ENCODE data around the gene LGI4.

Gene LGI4

DNA sequence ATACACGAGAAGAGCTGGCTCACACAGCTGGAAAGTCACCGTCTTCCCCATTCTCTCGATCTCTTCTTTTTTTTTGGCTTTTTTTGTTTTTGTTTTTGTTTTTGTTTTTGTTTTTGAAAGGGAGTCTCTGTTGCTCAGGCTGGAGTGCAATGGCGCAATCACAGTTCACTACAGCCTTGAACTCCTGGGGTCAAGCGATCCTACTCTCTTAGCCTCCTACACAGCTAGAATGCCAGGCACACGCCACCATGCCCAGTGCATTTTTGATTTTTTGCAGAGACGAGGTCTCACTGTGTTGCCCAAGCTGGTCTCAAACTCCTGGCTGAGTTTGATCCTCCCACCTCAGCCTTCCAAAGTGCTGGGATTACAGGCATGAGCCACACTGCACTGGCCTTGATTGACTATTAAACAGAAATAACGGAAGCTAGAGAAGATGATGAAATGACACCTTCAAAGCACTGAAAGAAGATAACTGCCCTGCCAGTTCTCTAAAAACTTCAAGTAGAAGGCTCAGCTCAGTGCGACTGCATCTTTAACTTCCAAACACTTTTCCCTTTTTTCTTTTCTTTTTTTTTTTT is 15.2 kb downstream of the LGI4 start:
- H3K4me2 ChIP-seq (ENCODE audit: low read depth, low read length, poor library complexity, severe bottlenecking): no peak overlapping the region

GRCh38 chr19:35119091-35119490 is 15.8 kb downstream of the LGI4 start:
- no peak overlapping the region for H3K9ac ChIP-seq (ENCODE audit: low read depth, low read length, poor library complexity, severe bottlenecking)
- H3K4me2 ChIP-seq (ENCODE audit: low read depth, low read length, poor library complexity, severe bottlenecking): no peak overlapping the region
- TF ChIP-seq CTCF (conservative IDR thresholded peaks at IDR 0.05; ENCODE audit: low read length): no peak
- no peak for TF ChIP-seq EZH2phosphoT487 (IDR thresholded peaks at IDR 0.05; ENCODE audit: borderline replicate concordance)
- no peaks in the 10 kb centered on the region for H3K27me3 ChIP-seq (ENCODE audit: insufficient read depth, low read length, poor library complexity, severe bottlenecking)
- H3K9me3 ChIP-seq (ENCODE audit: insufficient read depth, low read depth, low read length): no peaks in the 10 kb centered on the region
- H3K4me3 ChIP-seq (ENCODE audit: low read length, poor library complexity, severe bottlenecking): no peak overlapping the region
- H3K4me1 ChIP-seq (ENCODE audit: insufficient read depth, low read length, poor library complexity, severe bottlenecking): peaks cover 3% of the 10 kb centered on the region
- no peaks in the 10 kb centered on the region for H3K36me3 ChIP-seq (ENCODE audit: insufficient read depth, low read length)
- H2AFZ ChIP-seq (ENCODE audit: low read length): no peak overlapping the region
- H3F3A ChIP-seq (ENCODE audit: low read depth): no peaks in the 10 kb centered on the region
- no peaks in the 10 kb centered on the region for H3K9me2 ChIP-seq (replicated peaks; ENCODE audit: low read depth, low read length)
- no peaks in the 10 kb centered on the region for H4K20me1 ChIP-seq (ENCODE audit: insufficient read depth, low read length, poor library complexity, severe bottlenecking)
- no peaks in the 10 kb centered on the region for H3K79me2 ChIP-seq (ENCODE audit: insufficient read depth, low read length)

More for the DNA sequence above, 15.2 kb downstream of the LGI4 start:
- Histone ChIP-seq H4K20me1 (ENCODE audit: insufficient read depth, low read length, poor library complexity, severe bottlenecking) (no peaks in the 10 kb centered on the region), H3K4me3 (ENCODE audit: low read length, poor library complexity, severe bottlenecking) (no peak overlapping the region), H3K9me2 (replicated peaks; ENCODE audit: low read depth, low read length) (no peaks in the 10 kb centered on the region), H3K9me3 (ENCODE audit: insufficient read depth, low read depth, low read length) (no peaks in the 10 kb centered on the region), H3K79me2 (ENCODE audit: insufficient read depth, low read length) (no peaks in the 10 kb centered on the region), H3K9ac (ENCODE audit: low read depth, low read length, poor library complexity, severe bottlenecking) (no peak overlapping the region), H2AFZ (ENCODE audit: low read length) (no peak overlapping the region), H3F3A (ENCODE audit: low read depth) (no peaks in the 10 kb centered on the region), H3K4me1 (ENCODE audit: insufficient read depth, low read length, poor library complexity, severe bottlenecking) (no peaks in the 10 kb centered on the region), H3K27me3 (ENCODE audit: insufficient read depth, low read length, poor library complexity, severe bottlenecking) (no peaks in the 10 kb centered on the region), H3K36me3 (ENCODE audit: insufficient read depth, low read length) (no peaks in the 10 kb centered on the region)
- TF ChIP-seq CTCF (conservative IDR thresholded peaks at IDR 0.05; ENCODE audit: low read length) (no peak), EZH2phosphoT487 (IDR thresholded peaks at IDR 0.05; ENCODE audit: borderline replicate concordance) (no peak)

DNA sequence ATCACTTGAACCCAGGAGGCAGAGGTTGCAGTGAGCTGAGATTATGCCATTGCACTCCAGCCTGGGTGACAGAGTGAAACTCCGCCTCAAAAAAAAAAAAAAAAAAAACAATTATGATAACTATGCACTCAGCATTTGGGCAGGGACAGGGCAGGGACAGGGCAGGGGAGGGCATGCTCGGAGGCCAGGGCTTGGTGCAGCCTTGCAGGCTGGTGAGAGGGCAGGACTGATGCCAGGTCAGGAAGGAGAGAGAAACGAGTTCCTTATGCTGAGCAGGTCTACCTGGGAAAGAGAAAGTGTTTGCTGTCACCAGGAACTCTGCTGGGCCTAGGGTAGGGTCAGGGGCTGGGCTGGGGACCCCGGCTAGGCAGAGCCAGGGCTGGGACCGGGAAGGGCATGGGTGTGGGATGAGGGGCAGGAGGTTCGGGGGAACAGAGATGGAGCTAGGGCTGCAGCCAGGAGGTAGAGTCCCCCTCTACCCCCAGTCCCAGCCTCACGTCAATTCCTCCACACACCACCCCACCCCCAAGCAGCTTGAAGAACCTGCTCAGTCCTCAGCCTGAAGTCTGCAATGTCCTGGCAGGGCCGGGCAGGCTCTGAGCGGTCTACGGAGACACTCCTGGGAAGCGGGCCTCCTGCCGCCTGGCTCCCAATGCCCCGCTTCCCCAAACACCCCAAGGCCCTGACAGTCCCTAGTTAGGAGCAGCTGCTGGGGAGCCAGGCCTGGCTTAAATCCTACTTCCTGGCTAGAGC is 16.4 kb downstream of the LGI4 start:
- TF ChIP-seq CTCF (conservative IDR thresholded peaks at IDR 0.05; ENCODE audit: low read length) (no peak), EZH2phosphoT487 (IDR thresholded peaks at IDR 0.05; ENCODE audit: borderline replicate concordance) (no peak)
- Histone ChIP-seq H2AFZ (ENCODE audit: low read length) (no peak overlapping the region; the same call in 1 of the 2 replicates), H3K4me3 (ENCODE audit: low read length, poor library complexity, severe bottlenecking) (no peak overlapping the region)

More for the DNA sequence above, 16.4 kb downstream of the LGI4 start:
- Histone ChIP-seq H4K20me1 (ENCODE audit: insufficient read depth, low read length, poor library complexity, severe bottlenecking) (no peaks in the 10 kb centered on the region), H3K9ac (ENCODE audit: low read depth, low read length, poor library complexity, severe bottlenecking) (no peak overlapping the region), H3F3A (ENCODE audit: low read depth) (no peaks in the 10 kb centered on the region), H3K27me3 (ENCODE audit: insufficient read depth, low read length, poor library complexity, severe bottlenecking) (no peaks in the 10 kb centered on the region), H3K79me2 (ENCODE audit: insufficient read depth, low read length) (no peaks in the 10 kb centered on the region), H3K4me2 (ENCODE audit: low read depth, low read length, poor library complexity, severe bottlenecking) (no peak overlapping the region), H3K9me2 (replicated peaks; ENCODE audit: low read depth, low read length) (no peaks in the 10 kb centered on the region), H3K9me3 (ENCODE audit: insufficient read depth, low read depth, low read length) (no peaks in the 10 kb centered on the region), H3K4me1 (ENCODE audit: insufficient read depth, low read length, poor library complexity, severe bottlenecking) (peaks cover 3% of the 10 kb centered on the region), H3K36me3 (ENCODE audit: insufficient read depth, low read length) (no peaks in the 10 kb centered on the region)
